Panc1 (cell line): ENCODE measurements around the gene LGALS1.

ENCODE experiments used
- POLR2AphosphoS5 ChIP-seq: IDR thresholded peaks from 2 replicates; pipeline ENCODE4 v1.6.1; 2012; ENCODE audit warnings: mild to moderate bottlenecking, low read depth, low read length, moderate library complexity
- TCF7L2 ChIP-seq: IDR thresholded peaks from 2 replicates; pipeline ENCODE4 v1.6.1; 2011; ENCODE audit warnings: mild to moderate bottlenecking, low read depth, low read length, inconsistent platforms
- TF ChIP-seq, protein P1 (sequence below): fragments of 450-650 bp; IDR thresholded peaks from 2 replicates; pipeline ENCODE4 v1.5.1; 2017; ENCODE audit warnings: mild to moderate bottlenecking

DNA sequence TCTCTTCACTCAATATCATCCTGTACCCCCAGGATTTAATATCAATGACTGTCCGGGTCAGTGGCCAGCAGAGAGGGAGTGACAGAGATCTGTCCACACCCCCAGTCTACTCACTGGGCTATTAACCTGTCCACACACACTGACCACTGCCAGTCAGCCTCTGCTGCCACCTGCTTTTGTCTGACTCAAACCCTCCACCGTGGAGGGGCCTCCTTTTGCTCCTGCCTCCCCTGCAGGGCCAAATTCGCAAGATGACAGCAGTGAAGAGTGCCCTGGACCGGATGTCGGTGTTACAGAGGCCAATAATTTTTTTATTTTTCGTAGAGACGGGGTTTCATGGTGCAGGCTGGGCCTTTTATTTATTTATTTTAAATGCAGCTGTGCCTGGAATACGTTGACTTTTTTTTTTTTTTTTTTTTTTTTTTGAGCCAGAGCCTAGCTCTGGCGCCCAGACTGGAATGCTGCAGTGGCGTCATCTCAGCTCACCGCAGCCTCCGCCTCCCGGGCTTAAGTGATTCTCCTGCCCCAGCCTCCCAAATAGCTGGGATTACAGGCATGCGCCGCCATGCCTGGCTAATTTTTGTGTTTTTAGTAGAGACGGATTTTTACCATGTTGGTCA, 11.8 kb upstream of the LGALS1 start:
- TF ChIP-seq TCF7L2 = no peak
- TF ChIP-seq, protein P1, sequence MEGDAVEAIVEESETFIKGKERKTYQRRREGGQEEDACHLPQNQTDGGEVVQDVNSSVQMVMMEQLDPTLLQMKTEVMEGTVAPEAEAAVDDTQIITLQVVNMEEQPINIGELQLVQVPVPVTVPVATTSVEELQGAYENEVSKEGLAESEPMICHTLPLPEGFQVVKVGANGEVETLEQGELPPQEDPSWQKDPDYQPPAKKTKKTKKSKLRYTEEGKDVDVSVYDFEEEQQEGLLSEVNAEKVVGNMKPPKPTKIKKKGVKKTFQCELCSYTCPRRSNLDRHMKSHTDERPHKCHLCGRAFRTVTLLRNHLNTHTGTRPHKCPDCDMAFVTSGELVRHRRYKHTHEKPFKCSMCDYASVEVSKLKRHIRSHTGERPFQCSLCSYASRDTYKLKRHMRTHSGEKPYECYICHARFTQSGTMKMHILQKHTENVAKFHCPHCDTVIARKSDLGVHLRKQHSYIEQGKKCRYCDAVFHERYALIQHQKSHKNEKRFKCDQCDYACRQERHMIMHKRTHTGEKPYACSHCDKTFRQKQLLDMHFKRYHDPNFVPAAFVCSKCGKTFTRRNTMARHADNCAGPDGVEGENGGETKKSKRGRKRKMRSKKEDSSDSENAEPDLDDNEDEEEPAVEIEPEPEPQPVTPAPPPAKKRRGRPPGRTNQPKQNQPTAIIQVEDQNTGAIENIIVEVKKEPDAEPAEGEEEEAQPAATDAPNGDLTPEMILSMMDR = no peak
- no peak for TF ChIP-seq POLR2AphosphoS5
